AG09309 (cell line): ENCODE measurements around the gene CPPED1.

Experiments used
- DNase-seq: peaks from one replicate; pipeline ENCODE4 v3.0.0-alpha.2; 2010; ENCODE audit warnings: low read depth
- H3K4me3 ChIP-seq: 2 replicates; pipeline ENCODE4 v1.5.1; 2011; ENCODE audit warnings: mild to moderate bottlenecking, low read depth, low read length, moderate library complexity; ENCODE audit not compliant: control insufficient read depth
- TF ChIP-seq, protein P1 (sequence below): IDR thresholded peaks from 2 replicates; pipeline ENCODE4 v1.5.1; 2011; ENCODE audit warnings: mild to moderate bottlenecking, low read depth, low read length, inconsistent platforms; ENCODE audit not compliant: insufficient read depth, control insufficient read depth; ENCODE audit errors: missing control alignments

The CPPED1 gene

DNA sequence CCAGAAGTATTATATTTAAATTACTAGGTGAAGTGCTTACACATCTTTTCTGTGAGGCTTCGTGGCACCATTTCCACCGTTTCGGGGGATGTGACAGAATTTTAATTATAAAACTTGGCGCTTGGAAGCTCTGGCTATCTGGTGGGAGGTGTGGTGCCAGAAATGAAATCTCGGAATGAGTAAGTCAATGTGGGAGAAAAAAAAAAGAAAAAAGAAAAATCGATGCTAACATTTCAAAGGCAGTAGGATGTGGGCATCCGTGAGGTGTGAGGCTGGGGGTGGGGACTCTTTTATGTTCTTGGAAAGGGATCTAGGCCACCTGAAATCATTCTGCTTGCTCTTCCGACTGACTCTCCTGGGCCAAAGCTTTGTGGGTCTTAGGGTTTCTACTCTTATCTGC, 21.9 kb downstream of the CPPED1 start:
- DNase-seq: no peak
- TF ChIP-seq, protein P1, sequence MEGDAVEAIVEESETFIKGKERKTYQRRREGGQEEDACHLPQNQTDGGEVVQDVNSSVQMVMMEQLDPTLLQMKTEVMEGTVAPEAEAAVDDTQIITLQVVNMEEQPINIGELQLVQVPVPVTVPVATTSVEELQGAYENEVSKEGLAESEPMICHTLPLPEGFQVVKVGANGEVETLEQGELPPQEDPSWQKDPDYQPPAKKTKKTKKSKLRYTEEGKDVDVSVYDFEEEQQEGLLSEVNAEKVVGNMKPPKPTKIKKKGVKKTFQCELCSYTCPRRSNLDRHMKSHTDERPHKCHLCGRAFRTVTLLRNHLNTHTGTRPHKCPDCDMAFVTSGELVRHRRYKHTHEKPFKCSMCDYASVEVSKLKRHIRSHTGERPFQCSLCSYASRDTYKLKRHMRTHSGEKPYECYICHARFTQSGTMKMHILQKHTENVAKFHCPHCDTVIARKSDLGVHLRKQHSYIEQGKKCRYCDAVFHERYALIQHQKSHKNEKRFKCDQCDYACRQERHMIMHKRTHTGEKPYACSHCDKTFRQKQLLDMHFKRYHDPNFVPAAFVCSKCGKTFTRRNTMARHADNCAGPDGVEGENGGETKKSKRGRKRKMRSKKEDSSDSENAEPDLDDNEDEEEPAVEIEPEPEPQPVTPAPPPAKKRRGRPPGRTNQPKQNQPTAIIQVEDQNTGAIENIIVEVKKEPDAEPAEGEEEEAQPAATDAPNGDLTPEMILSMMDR: no peak

DNA sequence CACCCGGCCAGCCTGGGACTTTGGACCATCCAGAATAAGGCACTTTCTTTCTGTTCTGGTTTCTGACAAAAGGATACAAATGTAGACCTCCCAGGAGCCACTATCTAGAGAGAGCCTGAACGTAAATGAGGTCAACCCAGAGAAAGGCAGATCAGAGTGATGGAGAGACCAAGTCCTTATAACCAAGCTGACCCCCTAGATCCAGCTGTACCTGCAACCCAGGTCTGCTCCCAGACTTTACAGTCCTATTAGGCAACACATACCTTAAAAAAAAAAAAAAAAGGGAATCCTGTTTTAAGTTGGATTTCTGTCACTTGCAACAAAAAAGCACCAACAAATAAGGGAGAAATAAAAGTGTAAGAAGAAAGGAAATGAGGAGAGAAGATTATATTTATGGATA, 23.2 kb downstream of the CPPED1 start:
- TF ChIP-seq, protein P1: no peak
- no peak overlapping the region for H3K4me3 ChIP-seq
- no peak for DNase-seq

More for the DNA sequence above, 21.9 kb downstream of the CPPED1 start:
- H3K4me3 ChIP-seq: no peak overlapping the region

DNA sequence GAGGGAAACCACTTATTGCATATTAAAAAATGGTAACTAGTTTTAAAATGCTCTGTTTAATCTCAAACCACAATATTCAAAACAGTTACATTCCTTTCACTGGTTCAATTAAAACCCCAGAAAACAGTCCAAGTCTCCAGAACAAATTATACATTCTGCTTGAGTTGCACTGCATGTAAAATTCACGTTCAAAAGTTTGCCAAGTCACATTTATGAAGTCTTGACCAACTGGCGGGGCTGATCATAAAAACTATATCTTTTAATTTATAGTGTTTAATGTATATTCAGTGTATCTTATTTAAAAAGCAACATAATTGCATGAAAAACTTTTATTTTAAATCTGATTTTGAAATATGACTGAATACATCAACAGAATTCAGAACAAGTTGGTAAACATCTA, 25.0 kb downstream of the CPPED1 start:
- DNase-seq: no peak
- H3K4me3 ChIP-seq: no peak overlapping the region
- TF ChIP-seq, protein P1: no peak

DNA sequence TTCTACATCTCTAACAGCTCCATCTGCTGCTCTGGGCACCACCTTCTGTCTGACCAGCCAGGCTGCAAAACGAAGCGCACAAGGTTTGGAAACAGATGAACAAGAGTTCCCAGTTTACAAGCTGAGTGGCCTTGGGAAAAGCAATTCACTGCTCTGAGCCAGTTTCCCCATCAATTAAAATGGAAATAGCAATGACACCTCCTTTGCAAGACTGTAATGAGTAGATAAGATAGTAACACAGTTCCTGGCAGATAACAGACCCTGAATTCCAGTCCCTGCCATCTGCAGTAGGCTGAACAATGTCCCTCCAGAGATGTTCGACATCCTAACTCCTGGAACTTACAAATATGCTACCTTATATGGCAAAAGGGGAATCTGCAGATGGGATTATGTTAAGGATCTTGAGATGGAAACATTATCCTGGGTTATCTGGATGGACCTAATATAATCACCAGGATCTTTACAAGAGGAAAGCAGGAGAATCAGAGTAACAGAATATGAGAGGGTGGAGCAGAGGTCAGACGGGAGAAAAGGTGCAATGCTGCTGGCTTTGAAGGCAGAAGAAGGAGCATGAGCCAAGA, 27.9 kb downstream of the CPPED1 start:
- DNase-seq: no peak
- H3K4me3 ChIP-seq: no peak overlapping the region
- TF ChIP-seq, protein P1: no peak

DNA sequence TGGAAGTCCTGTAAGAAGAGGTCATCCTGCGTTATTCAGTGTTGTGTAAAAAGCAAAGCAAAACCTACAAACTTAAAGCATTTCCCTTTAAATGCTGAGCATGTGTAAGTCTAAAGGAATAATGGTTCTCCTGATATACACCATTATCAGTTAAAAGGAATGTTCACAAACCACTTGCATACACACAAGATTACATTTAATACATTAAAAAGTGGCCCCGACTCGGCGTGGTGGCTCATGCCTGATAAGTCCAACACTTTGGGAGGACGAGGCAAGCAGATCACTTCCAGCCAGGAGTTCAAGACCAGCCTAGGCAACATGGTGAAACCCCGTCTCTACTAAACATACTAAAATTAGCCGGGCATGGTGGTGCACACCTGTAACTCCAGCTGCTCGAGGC, 30.5 kb downstream of the CPPED1 start:
- DNase-seq: no peak
- TF ChIP-seq, protein P1: no peak
- H3K4me3 ChIP-seq: no peak overlapping the region

DNA sequence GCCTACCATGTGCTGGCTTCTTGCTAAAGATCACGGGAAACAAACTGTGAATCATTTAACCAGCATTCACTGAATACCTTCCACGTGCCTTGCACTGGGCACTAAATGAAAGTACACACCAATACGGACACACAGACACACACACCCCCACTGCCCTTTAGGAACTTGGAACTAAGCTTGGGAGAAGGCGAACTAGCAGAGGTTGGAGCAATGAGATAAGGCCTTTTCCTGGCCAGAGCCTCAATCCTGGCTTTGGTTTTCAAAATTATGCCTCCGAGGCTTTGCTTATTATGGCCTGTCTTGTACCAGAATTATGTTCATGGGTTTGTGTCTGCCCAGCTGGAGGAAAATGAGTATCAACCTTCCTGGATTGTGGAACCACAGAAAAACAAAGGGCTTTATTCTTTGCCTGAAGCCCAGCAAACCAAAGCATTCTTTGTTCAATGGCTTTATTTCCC, 32.3 kb downstream of the CPPED1 start:
- no peak overlapping the region for H3K4me3 ChIP-seq
- no peak for DNase-seq
- TF ChIP-seq, protein P1: no peak
